HL-60 (cell line): ENCODE results near the gene EGFLAM.

Experiments
- CTCF ChIP-seq: IDR thresholded peaks from one replicate; pipeline ENCODE4 v1.5.1; 2011; ENCODE audit warnings: low read length, control low read depth, inconsistent platforms; ENCODE audit not compliant: insufficient read depth
- GABPA ChIP-seq: IDR thresholded peaks from 2 replicates; pipeline ENCODE4 v1.6.1; 2012; ENCODE audit warnings: low read depth
- POLR2AphosphoS5 ChIP-seq: IDR thresholded peaks from 2 replicates; pipeline ENCODE4 v1.6.1; 2012; ENCODE audit warnings: low read depth
- SPI1 ChIP-seq: IDR thresholded peaks from 2 replicates; pipeline ENCODE4 v1.6.1; 2012; ENCODE audit warnings: low read depth, mild to moderate bottlenecking, borderline replicate concordance
- TF ChIP-seq, protein P1 (sequence below): IDR thresholded peaks from 2 replicates; pipeline ENCODE4 v1.6.1; 2012; ENCODE audit warnings: low read depth; ENCODE audit not compliant: insufficient replicate concordance

- no peak for TF ChIP-seq CTCF
- TF ChIP-seq, protein P1, sequence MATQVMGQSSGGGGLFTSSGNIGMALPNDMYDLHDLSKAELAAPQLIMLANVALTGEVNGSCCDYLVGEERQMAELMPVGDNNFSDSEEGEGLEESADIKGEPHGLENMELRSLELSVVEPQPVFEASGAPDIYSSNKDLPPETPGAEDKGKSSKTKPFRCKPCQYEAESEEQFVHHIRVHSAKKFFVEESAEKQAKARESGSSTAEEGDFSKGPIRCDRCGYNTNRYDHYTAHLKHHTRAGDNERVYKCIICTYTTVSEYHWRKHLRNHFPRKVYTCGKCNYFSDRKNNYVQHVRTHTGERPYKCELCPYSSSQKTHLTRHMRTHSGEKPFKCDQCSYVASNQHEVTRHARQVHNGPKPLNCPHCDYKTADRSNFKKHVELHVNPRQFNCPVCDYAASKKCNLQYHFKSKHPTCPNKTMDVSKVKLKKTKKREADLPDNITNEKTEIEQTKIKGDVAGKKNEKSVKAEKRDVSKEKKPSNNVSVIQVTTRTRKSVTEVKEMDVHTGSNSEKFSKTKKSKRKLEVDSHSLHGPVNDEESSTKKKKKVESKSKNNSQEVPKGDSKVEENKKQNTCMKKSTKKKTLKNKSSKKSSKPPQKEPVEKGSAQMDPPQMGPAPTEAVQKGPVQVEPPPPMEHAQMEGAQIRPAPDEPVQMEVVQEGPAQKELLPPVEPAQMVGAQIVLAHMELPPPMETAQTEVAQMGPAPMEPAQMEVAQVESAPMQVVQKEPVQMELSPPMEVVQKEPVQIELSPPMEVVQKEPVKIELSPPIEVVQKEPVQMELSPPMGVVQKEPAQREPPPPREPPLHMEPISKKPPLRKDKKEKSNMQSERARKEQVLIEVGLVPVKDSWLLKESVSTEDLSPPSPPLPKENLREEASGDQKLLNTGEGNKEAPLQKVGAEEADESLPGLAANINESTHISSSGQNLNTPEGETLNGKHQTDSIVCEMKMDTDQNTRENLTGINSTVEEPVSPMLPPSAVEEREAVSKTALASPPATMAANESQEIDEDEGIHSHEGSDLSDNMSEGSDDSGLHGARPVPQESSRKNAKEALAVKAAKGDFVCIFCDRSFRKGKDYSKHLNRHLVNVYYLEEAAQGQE, result no peak
- no peak for TF ChIP-seq POLR2AphosphoS5
- no peak for TF ChIP-seq GABPA
- no peak for TF ChIP-seq SPI1
These were observed 197.5 kb downstream of the EGFLAM start for GRCh38 chr5:38455796-38456330.
